Measurements from ENCODE around the gene AIF1L.

AIF1L gene

GRCh38 chr9:131051592-131052517 is 44.5 kb upstream of the AIF1L start:
- H3K4me3 ChIP-seq (replicated peaks; ENCODE audit: low read depth, low read length) = no peak overlapping the region
- TF ChIP-seq, protein P1, sequence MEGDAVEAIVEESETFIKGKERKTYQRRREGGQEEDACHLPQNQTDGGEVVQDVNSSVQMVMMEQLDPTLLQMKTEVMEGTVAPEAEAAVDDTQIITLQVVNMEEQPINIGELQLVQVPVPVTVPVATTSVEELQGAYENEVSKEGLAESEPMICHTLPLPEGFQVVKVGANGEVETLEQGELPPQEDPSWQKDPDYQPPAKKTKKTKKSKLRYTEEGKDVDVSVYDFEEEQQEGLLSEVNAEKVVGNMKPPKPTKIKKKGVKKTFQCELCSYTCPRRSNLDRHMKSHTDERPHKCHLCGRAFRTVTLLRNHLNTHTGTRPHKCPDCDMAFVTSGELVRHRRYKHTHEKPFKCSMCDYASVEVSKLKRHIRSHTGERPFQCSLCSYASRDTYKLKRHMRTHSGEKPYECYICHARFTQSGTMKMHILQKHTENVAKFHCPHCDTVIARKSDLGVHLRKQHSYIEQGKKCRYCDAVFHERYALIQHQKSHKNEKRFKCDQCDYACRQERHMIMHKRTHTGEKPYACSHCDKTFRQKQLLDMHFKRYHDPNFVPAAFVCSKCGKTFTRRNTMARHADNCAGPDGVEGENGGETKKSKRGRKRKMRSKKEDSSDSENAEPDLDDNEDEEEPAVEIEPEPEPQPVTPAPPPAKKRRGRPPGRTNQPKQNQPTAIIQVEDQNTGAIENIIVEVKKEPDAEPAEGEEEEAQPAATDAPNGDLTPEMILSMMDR (IDR thresholded peaks at IDR 0.05; ENCODE audit: low read length, missing control alignments) = no peak
- DNase-seq (ENCODE audit: low read depth) = no peak

DNA sequence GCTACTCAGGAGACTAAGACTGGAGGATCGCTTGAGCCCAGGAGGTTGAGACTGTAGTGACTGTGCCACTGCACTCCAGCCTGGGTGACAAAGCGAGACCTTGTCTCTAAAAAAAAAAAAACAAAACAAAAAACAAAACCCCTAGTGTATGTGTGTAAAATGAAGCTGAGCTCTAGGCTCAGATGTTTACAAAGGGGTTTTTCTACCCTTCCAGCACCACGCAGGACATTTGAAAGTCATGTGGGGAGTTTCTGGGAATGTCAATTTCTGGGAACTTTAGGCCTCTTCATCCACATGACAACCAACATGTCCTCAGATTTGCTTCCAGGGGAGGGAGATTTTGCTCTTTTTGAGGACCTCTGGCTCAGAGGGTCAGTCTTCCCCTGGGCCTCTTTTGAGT is 42.4 kb upstream of the AIF1L start:
- DNase-seq (ENCODE audit: low read depth) = no peak
- TF ChIP-seq, protein P1 (IDR thresholded peaks at IDR 0.05; ENCODE audit: low read length, missing control alignments) = no peak
- no peak overlapping the region for H3K4me3 ChIP-seq (replicated peaks; ENCODE audit: low read depth, low read length)

DNA sequence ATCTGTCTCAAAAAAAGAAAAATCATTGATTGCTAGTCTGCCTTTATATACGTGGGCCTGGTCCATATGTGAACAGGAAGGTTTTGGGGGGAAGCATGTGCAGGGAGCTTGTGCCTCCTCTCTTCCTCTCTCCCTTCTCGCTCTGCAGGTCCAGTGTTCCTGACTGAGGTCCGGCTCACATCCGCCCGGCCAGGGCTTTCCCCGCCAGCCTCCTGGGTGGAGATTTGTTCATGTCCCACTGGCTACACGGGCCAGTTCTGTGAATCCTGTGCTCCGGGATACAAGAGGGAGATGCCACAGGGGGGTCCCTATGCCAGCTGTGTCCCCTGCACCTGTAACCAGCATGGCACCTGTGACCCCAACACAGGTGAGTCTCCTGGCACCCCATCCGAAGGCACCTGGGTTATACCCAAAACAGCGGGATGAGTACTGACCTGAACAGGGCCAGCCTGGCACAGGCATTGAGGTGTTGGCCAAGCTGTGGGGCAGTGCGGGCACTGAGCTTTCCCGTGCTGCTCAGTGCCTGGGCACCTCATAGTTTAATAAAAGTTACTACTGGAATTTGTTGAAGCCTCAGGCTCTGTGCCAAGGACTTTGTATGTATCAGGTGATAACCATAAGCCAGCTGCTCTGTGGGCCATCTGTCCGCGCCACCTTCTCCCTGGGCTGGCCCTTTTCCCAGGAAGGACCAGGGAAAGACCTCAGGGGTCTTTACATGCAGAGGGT is 39.4 kb upstream of the AIF1L start:
- no peak overlapping the region for H3K4me3 ChIP-seq (replicated peaks; ENCODE audit: low read depth, low read length)
- TF ChIP-seq, protein P1 (IDR thresholded peaks at IDR 0.05; ENCODE audit: low read length, missing control alignments) = no peak
- DNase-seq (ENCODE audit: low read depth) = no peak

- no peak for DNase-seq (ENCODE audit: low read depth)
- TF ChIP-seq, protein P1 (IDR thresholded peaks at IDR 0.05; ENCODE audit: low read length, missing control alignments) = no peak
- H3K4me3 ChIP-seq (replicated peaks; ENCODE audit: low read depth, low read length) = no peak overlapping the region
These were observed 35.3 kb upstream of the AIF1L start for GRCh38 chr9:131060900-131061630.

DNA sequence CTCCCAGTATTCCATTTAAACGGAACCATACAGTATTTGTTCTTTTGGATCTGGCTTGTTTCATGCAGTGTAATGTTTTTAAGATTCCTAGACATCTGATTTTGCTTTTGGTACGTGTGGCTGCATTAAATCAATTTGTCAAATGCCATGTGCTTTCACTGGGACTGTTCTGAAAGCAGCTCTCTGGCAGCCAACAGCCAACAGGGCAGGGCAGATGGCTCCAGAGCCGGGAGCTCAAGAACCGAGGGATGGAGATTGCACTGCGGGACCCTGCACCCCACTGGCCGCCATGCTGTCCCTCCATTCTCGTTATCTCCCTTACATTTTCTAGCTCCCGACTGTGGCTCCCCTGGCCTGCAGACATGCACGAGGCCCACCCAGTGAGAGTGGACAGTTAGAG is 33.4 kb upstream of the AIF1L start:
- DNase-seq (ENCODE audit: low read depth) = no peak
- TF ChIP-seq, protein P1 (IDR thresholded peaks at IDR 0.05; ENCODE audit: low read length, missing control alignments) = no peak
- no peak overlapping the region for H3K4me3 ChIP-seq (replicated peaks; ENCODE audit: low read depth, low read length)

DNA sequence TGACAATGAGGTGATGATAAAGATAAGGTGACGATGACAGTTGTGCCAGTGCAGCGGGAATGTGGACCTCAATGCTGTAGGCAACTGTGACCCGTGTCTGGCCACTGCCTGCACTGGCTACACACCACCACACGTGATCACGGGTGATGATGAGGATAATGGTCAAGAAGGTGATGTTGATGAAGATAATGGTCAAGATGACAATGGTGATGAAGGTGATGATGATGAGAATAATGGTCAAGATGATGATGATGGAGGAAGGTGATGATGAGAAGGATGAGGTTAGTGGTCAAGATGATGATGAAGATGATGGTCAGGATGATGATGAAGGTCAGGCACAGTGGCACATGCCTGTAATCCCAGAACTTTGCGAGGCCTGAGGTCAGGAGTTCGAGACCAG is 30.7 kb upstream of the AIF1L start:
- no peak overlapping the region for H3K4me3 ChIP-seq (replicated peaks; ENCODE audit: low read depth, low read length)
- DNase-seq (ENCODE audit: low read depth) = no peak
- TF ChIP-seq, protein P1 (IDR thresholded peaks at IDR 0.05; ENCODE audit: low read length, missing control alignments) = no peak
